ENCODE results near the gene PAM.
"Not testable (repeated sequence)": the region's sequence is repeated elsewhere in the genome, so short reads cannot be mapped to it uniquely, and the experiment has no call there.

The PAM gene

DNA sequence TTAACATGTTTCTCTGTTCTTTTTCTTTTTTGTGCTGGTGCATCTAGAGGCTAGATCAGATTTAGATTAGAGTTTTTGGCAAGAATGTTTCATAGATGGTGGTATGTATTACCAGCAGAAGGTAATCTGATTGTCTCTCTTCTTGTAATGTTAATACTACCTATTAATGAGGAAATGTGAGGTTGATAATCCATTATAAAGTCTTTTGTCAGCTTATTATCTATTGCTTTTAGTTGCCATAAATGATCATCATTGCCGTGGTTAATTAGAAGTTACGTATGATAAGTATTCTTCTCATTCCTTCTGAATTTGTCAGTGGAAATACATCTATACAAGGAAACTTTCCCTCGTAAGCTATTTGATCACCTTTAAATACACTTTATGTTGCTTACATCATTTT, 135.0 kb downstream of the PAM start:
- in situ Hi-C loops (cut with MboI; ENCODE audit: low sequenced_read_pairs) = no loop called here

GRCh38 chr5:102891175-102891574, 136.1 kb downstream of the PAM start:
- in situ Hi-C loops (cut with MboI; ENCODE audit: low sequenced_read_pairs) = no loop called here

DNA sequence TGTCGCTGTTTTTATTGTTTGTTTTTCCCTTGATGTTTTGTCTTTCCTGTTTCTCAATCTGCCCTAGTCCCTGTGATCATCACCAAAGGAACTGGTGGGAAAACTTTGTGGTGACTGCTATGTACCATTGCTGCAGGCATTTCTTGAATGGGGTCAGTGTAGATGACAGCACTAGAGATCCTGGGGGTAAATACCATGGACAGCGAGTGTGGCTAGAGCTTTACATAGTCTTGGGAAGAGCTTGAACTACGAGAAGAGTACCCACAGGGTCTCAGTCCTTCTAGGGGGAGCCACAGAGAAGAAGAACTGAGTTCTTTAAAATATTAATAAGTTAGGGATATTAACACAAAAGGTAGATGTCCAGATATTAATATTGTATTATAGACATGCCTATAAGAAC, 138.8 kb downstream of the PAM start:
- in situ Hi-C loops (cut with MboI; ENCODE audit: low sequenced_read_pairs) = no loop called here

DNA sequence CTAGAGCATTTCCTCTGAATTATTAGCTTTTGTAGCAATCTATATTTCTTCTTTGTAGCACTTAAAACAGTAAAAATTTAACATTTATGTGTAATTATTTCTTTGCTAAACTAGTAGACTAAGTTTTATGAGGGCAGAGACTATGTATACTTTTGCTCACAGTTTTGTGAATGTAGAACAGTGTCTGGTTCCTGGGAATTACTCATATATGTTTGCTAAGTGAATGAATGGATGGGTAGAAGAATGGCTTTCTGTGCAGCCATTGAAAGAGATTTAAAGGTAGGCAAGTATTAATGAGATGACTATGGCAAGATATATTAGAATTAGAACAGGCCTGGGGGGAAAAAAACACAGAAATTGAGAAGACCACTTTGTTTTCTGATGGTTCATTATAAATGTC, 140.1 kb downstream of the PAM start:
- in situ Hi-C loops (cut with MboI; ENCODE audit: low sequenced_read_pairs) = no loop called here

GRCh38 chr5:102895976-102896375, 140.9 kb downstream of the PAM start:
- in situ Hi-C loops (cut with MboI; ENCODE audit: low sequenced_read_pairs) = no loop called here

DNA sequence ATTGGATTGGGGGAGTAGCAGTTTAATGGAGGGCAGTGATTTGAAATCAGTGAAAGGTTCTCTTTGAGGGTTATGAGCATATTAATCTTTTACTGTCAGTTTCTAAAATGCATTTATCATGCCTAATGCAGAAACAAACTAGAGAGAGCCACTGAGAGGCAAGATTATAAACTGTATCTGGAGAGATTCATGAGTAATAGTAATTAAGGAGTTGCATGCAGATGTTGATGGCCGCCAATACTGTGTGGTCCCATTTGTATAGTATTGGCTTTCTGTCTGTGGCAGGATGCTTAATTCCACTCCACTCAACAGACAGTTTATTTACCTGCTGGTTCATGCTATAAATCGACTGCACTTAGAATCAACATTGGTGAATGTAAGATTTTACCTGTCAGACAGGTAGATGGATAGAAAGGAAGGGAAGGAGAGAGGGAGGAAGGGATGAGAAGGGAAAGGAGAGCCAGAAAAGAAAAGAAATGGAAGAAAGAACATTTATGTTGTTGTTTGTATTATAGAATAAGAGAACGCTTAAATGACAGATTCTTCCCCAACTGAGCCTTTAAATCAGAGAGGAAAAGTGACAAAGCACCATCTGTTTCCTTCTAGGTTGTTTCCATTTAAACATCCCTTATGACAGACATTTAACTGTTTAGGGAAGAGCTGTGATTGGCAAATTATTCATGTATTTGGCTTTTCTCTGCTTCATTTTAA, 146.5 kb downstream of the PAM start:
- in situ Hi-C loops (cut with MboI; ENCODE audit: low sequenced_read_pairs) = no loop called here

GRCh38 chr5:102902135-102902448, 147.0 kb downstream of the PAM start:
- in situ Hi-C loops (cut with MboI; ENCODE audit: low sequenced_read_pairs) = no loop called here

GRCh38 chr5:102902647-102903046, 147.5 kb downstream of the PAM start:
- in situ Hi-C loops (cut with MboI; ENCODE audit: low sequenced_read_pairs) = no loop called here

GRCh38 chr5:102903074-102903871, 148.2 kb downstream of the PAM start:
- in situ Hi-C loops (cut with MboI; ENCODE audit: low sequenced_read_pairs) = no loop called here

GRCh38 chr5:102905056-102905455, 150.0 kb downstream of the PAM start:
- in situ Hi-C loops (cut with MboI; ENCODE audit: low sequenced_read_pairs) = no loop called here

- in situ Hi-C loops (cut with MboI; ENCODE audit: low sequenced_read_pairs) = not testable (repeated sequence)
Measured at GRCh38 chr5:102907099-102907498, 152.0 kb downstream of the PAM start.

DNA sequence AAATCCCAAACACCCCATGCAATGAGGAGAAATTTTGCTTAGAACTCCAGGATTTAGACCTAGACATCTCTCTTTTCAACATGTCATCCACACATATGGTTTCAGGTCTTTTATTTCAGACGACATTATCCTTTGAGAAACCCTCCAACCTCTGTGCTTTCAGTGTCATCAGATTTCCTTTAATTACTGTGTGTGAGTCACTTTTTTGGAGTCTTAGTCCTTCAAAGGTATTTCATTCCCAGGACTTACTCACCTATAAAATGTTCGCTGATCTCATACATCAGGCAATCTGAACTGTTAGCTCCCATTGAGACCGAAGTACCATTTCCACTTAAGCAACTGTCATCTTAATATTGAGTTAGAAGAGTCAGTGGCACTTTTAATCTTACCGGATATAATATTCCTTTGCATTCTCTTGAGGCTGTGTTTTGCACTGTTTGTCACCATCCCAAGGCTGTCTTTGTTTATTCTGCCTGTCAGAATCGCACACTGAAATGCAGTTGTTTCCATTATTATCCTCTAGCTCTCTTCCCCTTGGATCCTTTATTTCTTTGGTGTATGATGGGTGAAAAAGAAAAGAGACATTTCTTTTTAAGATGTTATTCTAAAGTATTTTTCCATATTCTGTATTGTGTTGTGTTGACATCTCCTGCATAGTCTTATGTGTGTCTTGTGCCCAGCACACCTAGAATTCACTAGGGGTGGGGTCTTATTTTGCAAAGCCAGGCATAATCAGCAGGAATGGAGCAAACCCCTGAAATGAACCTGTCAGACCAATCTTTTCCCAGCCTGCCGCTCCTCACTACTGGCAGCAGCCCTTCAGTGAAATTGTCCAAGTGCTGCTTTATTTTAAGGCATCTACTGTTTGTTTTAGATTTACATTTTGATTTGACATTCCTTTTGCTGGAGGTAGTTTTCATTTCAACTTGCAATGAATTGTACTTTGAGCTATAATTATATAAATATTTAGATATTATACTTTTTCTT, 155.4 kb downstream of the PAM start:
- in situ Hi-C loops (cut with MboI; ENCODE audit: low sequenced_read_pairs) = no loop called here

GRCh38 chr5:102911973-102912372, 156.9 kb downstream of the PAM start:
- in situ Hi-C loops (cut with MboI; ENCODE audit: low sequenced_read_pairs) = no loop called here

GRCh38 chr5:102916109-102916508, 161.0 kb downstream of the PAM start:
- in situ Hi-C loops (cut with MboI; ENCODE audit: low sequenced_read_pairs) = no loop called here

- in situ Hi-C loops (cut with MboI; ENCODE audit: low sequenced_read_pairs) = no loop called here
Measured at GRCh38 chr5:102918986-102919610, 164.0 kb downstream of the PAM start.

DNA sequence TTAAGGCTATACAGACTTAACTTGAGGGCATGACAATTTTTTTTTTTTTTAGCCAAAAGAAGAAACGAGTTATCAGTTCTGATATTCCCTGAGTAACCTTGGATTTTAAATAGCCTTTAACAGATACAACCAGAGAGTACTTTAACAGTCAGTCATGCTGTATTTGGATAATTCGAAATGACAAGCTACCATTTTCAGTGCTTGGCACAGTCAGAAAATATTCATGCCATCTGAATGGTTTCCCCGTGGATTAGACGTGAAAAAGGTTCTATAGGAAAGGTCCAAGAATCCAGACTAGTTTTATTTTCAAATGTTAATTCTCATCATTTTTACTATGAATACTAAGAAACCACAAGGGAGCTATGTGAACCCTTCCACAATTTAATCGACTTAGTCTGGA, 165.7 kb downstream of the PAM start:
- in situ Hi-C loops (cut with MboI; ENCODE audit: low sequenced_read_pairs) = no loop called here

DNA sequence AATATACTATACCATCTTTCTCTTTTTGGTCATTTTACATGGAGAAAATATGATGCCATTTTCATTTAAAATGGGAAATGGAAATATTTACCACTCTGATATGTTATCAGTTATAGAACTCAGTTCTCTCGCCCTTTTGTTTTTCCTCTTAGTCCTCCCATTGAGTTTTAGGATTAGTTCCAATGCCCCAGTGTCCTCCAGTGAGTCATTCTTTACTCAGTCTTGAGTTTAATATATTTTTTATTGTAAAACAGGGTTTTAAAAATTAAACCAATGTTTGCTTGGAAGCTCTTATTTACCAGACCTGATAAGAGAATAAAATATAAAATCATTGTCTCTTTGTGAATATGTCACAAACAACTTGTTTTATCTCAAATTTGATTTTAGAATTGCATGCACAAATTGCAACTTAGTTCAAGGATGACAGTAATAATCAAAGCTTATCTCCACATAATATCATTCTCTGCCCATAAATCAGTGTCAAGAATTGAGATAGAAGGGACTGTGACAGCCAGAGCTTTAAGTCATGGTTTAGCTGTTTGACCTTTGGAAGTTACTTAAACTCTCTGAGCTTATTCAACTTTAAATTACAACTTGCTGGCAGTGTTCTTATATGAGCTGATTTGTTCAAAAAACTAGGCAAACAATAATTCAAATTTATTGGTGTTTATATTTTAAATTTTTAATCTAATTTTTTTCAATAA, 166.4 kb downstream of the PAM start:
- in situ Hi-C loops (cut with MboI; ENCODE audit: low sequenced_read_pairs) = no loop called here

DNA sequence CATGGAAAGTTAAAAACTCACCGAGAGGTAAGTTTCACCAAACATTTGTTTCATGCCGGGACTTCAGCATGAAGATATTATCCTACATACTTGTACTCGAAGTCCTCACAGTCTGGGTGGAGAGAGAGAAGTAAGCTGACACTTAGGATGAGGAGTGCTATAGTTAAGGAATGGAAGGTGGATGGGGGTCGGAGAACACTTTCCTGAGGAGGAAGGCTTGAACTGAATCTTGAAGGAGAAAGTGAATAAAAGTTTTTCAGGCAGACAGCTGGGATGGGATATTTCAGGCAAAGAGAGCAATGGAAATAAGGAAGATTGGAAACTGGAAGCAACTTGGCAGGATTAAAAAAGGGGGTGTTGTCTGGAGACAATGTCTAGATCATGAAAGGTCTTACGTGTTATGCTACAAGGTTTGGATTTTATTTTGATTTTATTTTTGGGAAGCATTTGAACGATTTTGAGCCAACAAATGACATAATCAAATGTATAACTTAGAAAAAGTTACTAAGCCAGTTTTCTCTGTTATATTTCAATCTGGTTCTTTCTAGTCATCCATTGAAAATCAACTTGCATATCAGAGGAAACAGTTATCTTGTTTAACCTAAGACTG, 167.1 kb downstream of the PAM start:
- in situ Hi-C loops (cut with MboI; ENCODE audit: low sequenced_read_pairs) = no loop called here

DNA sequence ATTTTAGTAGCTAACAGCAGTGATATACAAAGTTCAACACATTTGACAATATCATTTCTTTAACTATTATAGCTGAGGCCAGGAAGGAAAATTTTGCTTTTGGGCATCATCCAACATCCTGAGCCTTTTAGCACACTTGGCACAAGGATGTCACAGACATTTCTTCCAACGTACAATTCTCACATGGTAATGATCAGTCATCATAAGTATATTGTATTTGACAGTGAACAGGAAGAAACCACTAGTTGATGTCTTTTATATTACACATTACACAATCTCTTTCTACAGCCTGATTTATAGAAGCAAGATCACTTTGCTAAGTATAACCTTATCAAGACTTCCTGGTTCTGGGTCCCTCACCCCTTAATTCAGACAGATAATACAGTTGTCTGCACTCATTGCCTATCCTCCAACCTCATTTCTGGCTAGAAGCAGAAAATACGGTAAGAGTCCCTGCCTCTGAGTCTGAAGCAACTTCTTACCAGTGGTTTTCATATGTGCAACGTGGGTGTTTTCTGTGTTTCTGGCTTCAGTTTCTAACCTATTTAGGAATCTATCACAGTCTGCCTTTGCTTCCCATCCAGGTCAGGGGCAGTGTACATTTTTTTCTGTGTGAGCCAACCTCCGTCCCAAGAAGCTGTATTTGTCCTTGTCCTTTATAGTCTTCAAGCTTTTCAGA, 167.8 kb downstream of the PAM start:
- in situ Hi-C loops (cut with MboI; ENCODE audit: low sequenced_read_pairs) = no loop called here
